SK-N-SH (cell line): ENCODE results near the gene SLC17A7. TPM values are rescaled to one million over a fixed set of nuclear protein-coding genes. Genes with fewer than 3 reads are reported as not detected.

Experiments used
- CTCF ChIA-PET: fragments of 300-600, 350-600 bp; formaldehyde crosslinking; extraction: SDS; loops from one replicate; lab custom pipeline; 2021; lab: Yijun Ruan, JAX
- POLR2A ChIA-PET: fragments of 350-600 bp; sonication (Branson Sonifier 250); formaldehyde crosslinking; extraction: SDS; loops from one replicate; lab custom pipeline; 2020; ENCODE audit warnings: antibody characterized with exemption, inconsistent platforms; lab: Yijun Ruan, JAX
- DNase-seq: peaks from one replicate; pipeline ENCODE4 v3.0.0; 2012
- H2AFZ ChIP-seq: fragments of 200-600 bp; sonication (generic); 2 replicates; pipeline ENCODE4 v1.8.1; 2016; ENCODE audit warnings: antibody characterized with exemption, mild to moderate bottlenecking, low read depth
- H3F3A ChIP-seq: fragments of 200-600 bp; sonication (generic); replicated peaks from 2 replicates; pipeline ENCODE3; 2016; ENCODE audit warnings: antibody characterized with exemption, mild to moderate bottlenecking; ENCODE audit not compliant: insufficient read depth
- H3K27ac ChIP-seq, 2 experiments: fragments of 200-500 bp in 1 of 2; fragments of 200-600 bp in 1 of 2; sonication (Bioruptor generic) in 1 of 2; sonication (generic), shearing (Covaris generic) in 1 of 2; 2 replicates each; pipeline versions ENCODE4 v1.5.1 to v1.6.1; 2014 to 2016; ENCODE audit warnings: low read depth in 2 of 2, inconsistent platforms in 1 of 2, low read length in 1 of 2, mild to moderate bottlenecking in 1 of 2, mixed read lengths in 1 of 2
- H3K27me3 ChIP-seq: fragments of 200-600 bp; sonication (generic), shearing (Covaris generic); 2 replicates; pipeline ENCODE4 v1.6.1; 2016; ENCODE audit warnings: mixed run types; ENCODE audit not compliant: insufficient read depth
- H3K36me3 ChIP-seq, 2 experiments: fragments of 200-500 bp in 1 of 2; fragments of 200-600 bp in 1 of 2; sonication (Bioruptor generic) in 1 of 2; sonication (generic) in 1 of 2; replicated peaks in 1 of 2; 2 replicates each; pipeline versions ENCODE3 to v1.5.1; 2014 to 2016; ENCODE audit warnings: low read length in 1 of 2, mild to moderate bottlenecking in 1 of 2; ENCODE audit not compliant: insufficient read depth in 2 of 2, control insufficient read depth in 1 of 2
- H3K4me1 ChIP-seq, 2 experiments: fragments of 200-500 bp in 1 of 2; fragments of 200-600 bp in 1 of 2; sonication (Bioruptor generic) in 1 of 2; sonication (generic), shearing (Covaris generic) in 1 of 2; 2 replicates each; pipeline versions ENCODE4 v1.5.1 to v1.6.1; 2014 to 2016; ENCODE audit warnings: low read depth in 1 of 2, low read length in 1 of 2, mixed run types in 1 of 2; ENCODE audit not compliant: insufficient read depth in 2 of 2, control insufficient read depth in 1 of 2
- H3K4me2 ChIP-seq: fragments of 200-600 bp; sonication (generic), shearing (Covaris generic); 2 replicates; pipeline ENCODE4 v1.6.1; 2017; ENCODE audit warnings: mixed run types
- H3K4me3 ChIP-seq, 2 experiments: fragments of 200-500 bp in 1 of 2; fragments of 200-600 bp in 1 of 2; sonication (Bioruptor generic) in 1 of 2; sonication (generic), shearing (Covaris generic) in 1 of 2; 2 replicates each; pipeline versions ENCODE4 v1.5.1 to v1.8.1; 2014 to 2016; ENCODE audit warnings: low read depth in 2 of 2, inconsistent platforms in 1 of 2, low read length in 1 of 2, mild to moderate bottlenecking in 1 of 2, mixed read lengths in 1 of 2, moderate library complexity in 1 of 2
- H3K79me2 ChIP-seq: fragments of 200-600 bp; sonication (generic); 2 replicates; pipeline ENCODE4 v1.8.1; 2017; ENCODE audit warnings: mild to moderate bottlenecking; ENCODE audit not compliant: insufficient read depth
- H3K9ac ChIP-seq: fragments of 200-600 bp; sonication (generic); 2 replicates; pipeline ENCODE4 v1.6.1; 2017; ENCODE audit warnings: mixed run types
- H3K9me2 ChIP-seq: fragments of 200-600 bp; sonication (generic); 2 replicates; pipeline ENCODE4 v1.6.1; 2017; ENCODE audit warnings: mixed run types
- H3K9me3 ChIP-seq: fragments of 200-600 bp; sonication (generic); 2 replicates; pipeline ENCODE4 v1.6.1; 2017; ENCODE audit warnings: mixed run types, mild to moderate bottlenecking, moderate library complexity
- H4K20me1 ChIP-seq: fragments of 200-600 bp; sonication (generic); 2 replicates; pipeline ENCODE4 v1.6.1; 2017; ENCODE audit warnings: mild to moderate bottlenecking, mixed run types; ENCODE audit not compliant: insufficient read depth
- EZH2phosphoT487 ChIP-seq: fragments of 200-600 bp; sonication (generic); IDR thresholded peaks from 2 replicates; pipeline ENCODE4 v1.6.1; 2017; ENCODE audit warnings: low read depth, mixed run types, mild to moderate bottlenecking, antibody characterized with exemption, moderate library complexity, borderline replicate concordance
- FOSL2 ChIP-seq: IDR thresholded peaks from 2 replicates; pipeline ENCODE4 v1.4.0; 2012; ENCODE audit warnings: low read depth, mild to moderate bottlenecking, moderate library complexity, borderline replicate concordance
- FOXJ3 ChIP-seq: sonication (generic); formaldehyde crosslinking; IDR thresholded peaks from 2 replicates; pipeline ENCODE4 v1.5.1; 2020; ENCODE audit warnings: mild to moderate bottlenecking, missing genetic modification reagents
- GATA2 ChIP-seq: sonication (generic); formaldehyde crosslinking; IDR thresholded peaks from 2 replicates; pipeline ENCODE4 v1.5.0; 2020; ENCODE audit warnings: mild to moderate bottlenecking, missing genetic modification reagents
- JUND ChIP-seq: IDR thresholded peaks from 2 replicates; pipeline ENCODE4 v1.4.0; 2012
- MEF2A ChIP-seq: IDR thresholded peaks from 2 replicates; pipeline ENCODE4 v1.4.0; 2012; ENCODE audit warnings: low read depth, borderline replicate concordance
- MXI1 ChIP-seq: IDR thresholded peaks from 2 replicates; pipeline ENCODE4 v1.6.1; 2012; ENCODE audit warnings: mild to moderate bottlenecking, low read depth, low read length, improper control_type of control experiment
- PBX3 ChIP-seq: IDR thresholded peaks from 2 replicates; pipeline ENCODE4; 2012
- POLR2AphosphoS5 ChIP-seq: IDR thresholded peaks from 2 replicates; pipeline ENCODE4 v1.6.1; 2012; ENCODE audit warnings: low read depth, low read length
- SIN3A ChIP-seq: IDR thresholded peaks from 2 replicates; pipeline ENCODE4 v1.6.1; 2012; ENCODE audit warnings: low read depth, mild to moderate bottlenecking, low read length, moderate library complexity, borderline replicate concordance
- SMC3 ChIP-seq: IDR thresholded peaks from 2 replicates; pipeline ENCODE4 v1.6.1; 2012; ENCODE audit warnings: low read depth, low read length, improper control_type of control experiment
- TAF1 ChIP-seq: IDR thresholded peaks from 2 replicates; pipeline ENCODE4 v1.6.1; 2012; ENCODE audit warnings: low read depth, mild to moderate bottlenecking, low read length, moderate library complexity, borderline replicate concordance
- TCF12 ChIP-seq: IDR thresholded peaks from 2 replicates; pipeline ENCODE4 v1.4.0; 2012
- YY1 ChIP-seq: IDR thresholded peaks from 2 replicates; pipeline ENCODE4 v1.4.0; 2012; ENCODE audit warnings: low read depth, mild to moderate bottlenecking
- WGBS: methylation state at CpG from one replicate; pipeline ENCODE4 v1.1.6; 2017; ENCODE audit warnings: low lambda C conversion rate; 5-methylcytosine and 5-hydroxymethylcytosine counted together
- polyA plus RNA-seq, 3 experiments: library from polyadenylated mRNA; depleted of rRNA; stranded (reverse); fragments of >200 nt; gene quantifications; 2 replicates each; pipeline ENCODE4 v1.2.3, GENCODE V29; 2012
- TF ChIP-seq, protein P1 (sequence below): IDR thresholded peaks from 2 replicates; pipeline ENCODE4 v1.4.0; 2012; ENCODE audit warnings: low read depth, borderline replicate concordance
- TF ChIP-seq, protein P2 (sequence below): fragments of 150-350 bp; IDR thresholded peaks from 2 replicates; pipeline ENCODE4 v1.6.1; 2016; ENCODE audit warnings: mild to moderate bottlenecking, low read depth, low read length
- TF ChIP-seq, protein P3 (sequence below): IDR thresholded peaks from 2 replicates; pipeline ENCODE4 v1.4.0; 2012; ENCODE audit warnings: low read depth

SLC17A7 gene
- polyA plus RNA-seq, 1 of the 3 experiments (the other 2 are of a cell fraction), result 0.59 TPM

DNA sequence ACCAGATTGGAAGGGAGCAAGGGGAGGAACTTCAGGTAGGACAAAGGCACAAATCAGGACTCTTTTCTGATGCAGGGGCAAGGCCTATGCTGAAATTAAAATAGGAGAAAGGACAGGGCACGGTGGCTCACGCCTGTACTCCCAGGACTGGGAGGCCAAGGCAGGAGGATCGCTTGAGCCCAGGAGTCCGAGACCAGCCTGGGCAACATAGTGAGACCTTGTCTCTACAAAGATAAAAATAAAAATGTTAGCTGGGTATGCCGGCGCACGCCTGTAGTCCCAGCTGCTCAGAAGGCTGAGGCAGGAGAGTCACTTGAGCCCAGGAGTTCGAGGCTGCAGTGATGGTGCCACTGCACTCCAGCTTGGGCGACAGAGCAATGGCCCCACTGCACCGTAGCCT, 5.7 kb downstream of the SLC17A7 start:
- Histone ChIP-seq H3K4me2 (no peak overlapping the region), H3K36me3 (no peaks in the 10 kb centered on the region), H3K27me3 (peaks cover 96% of the 10 kb centered on the region), H3K4me3 (no peak overlapping the region), H4K20me1 (no peaks in the 10 kb centered on the region), H3K79me2 (no peaks in the 10 kb centered on the region), H3K4me1 (peaks cover 0 to 15% of the 10 kb centered on the region in 2 experiments; a peak in 1 of 4 replicates), H2AFZ (no peak overlapping the region), H3K9ac (no peak overlapping the region), H3F3A (peaks cover 7% of the 10 kb centered on the region), H3K9me3 (no peaks in the 10 kb centered on the region), H3K27ac (no peak overlapping the region), H3K9me2 (no peaks in the 10 kb centered on the region)
- TF ChIP-seq PBX3 (no peak), FOXJ3 (CRISPR knock-in tag) (no peak), SIN3A (no peak), GATA2 (CRISPR knock-in tag) (no peak), FOSL2 (no peak), TAF1 (no peak), EZH2phosphoT487 (no peak), MEF2A (no peak), MXI1 (no peak), JUND (no peak), SMC3 (no peak), POLR2AphosphoS5 (no peak), TCF12 (no peak), YY1 (no peak)
- TF ChIP-seq, protein P1, sequence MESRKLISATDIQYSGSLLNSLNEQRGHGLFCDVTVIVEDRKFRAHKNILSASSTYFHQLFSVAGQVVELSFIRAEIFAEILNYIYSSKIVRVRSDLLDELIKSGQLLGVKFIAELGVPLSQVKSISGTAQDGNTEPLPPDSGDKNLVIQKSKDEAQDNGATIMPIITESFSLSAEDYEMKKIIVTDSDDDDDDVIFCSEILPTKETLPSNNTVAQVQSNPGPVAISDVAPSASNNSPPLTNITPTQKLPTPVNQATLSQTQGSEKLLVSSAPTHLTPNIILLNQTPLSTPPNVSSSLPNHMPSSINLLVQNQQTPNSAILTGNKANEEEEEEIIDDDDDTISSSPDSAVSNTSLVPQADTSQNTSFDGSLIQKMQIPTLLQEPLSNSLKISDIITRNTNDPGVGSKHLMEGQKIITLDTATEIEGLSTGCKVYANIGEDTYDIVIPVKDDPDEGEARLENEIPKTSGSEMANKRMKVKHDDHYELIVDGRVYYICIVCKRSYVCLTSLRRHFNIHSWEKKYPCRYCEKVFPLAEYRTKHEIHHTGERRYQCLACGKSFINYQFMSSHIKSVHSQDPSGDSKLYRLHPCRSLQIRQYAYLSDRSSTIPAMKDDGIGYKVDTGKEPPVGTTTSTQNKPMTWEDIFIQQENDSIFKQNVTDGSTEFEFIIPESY, result no peak
- TF ChIP-seq, protein P2, sequence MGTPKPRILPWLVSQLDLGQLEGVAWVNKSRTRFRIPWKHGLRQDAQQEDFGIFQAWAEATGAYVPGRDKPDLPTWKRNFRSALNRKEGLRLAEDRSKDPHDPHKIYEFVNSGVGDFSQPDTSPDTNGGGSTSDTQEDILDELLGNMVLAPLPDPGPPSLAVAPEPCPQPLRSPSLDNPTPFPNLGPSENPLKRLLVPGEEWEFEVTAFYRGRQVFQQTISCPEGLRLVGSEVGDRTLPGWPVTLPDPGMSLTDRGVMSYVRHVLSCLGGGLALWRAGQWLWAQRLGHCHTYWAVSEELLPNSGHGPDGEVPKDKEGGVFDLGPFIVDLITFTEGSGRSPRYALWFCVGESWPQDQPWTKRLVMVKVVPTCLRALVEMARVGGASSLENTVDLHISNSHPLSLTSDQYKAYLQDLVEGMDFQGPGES, result no peak
- TF ChIP-seq, protein P3, sequence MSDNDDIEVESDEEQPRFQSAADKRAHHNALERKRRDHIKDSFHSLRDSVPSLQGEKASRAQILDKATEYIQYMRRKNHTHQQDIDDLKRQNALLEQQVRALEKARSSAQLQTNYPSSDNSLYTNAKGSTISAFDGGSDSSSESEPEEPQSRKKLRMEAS, result no peak
- ChIA-PET POLR2A (no interaction called here), CTCF (interaction anchor here (1.5 to 3.7 kb wide), 6 partner anchors 7 to 44 kb away, joined by 3 to 36 read pairs (median 7); partner anchors contain the start of gene PTH2)
- DNase-seq, result no peak
- WGBS, result 84% methylated on average over 10 of the region's 10 CpGs
